Muscle of leg (tissue), 11 donors: ENCODE measurements around the gene KCNJ10. TPM values are rescaled to one million over a fixed set of nuclear protein-coding genes. Genes with fewer than 3 reads are reported as not detected.
"Not testable (repeated sequence)": the region's sequence is repeated elsewhere in the genome, so short reads cannot be mapped to it uniquely, and the experiment has no call there.

ENCODE experiments used
- DNase-seq: peaks from one replicate; pipeline ENCODE4 v3.0.0; 2013
- H3K27ac ChIP-seq: one replicate; pipeline ENCODE4 v1.5.1; 2013; ENCODE audit warnings: mild to moderate bottlenecking, low read length, control low read depth
- H3K27me3 ChIP-seq: one replicate; pipeline ENCODE4 v1.6.1; 2013; ENCODE audit warnings: low read length; ENCODE audit not compliant: control insufficient read depth, insufficient read depth
- H3K36me3 ChIP-seq: one replicate; pipeline ENCODE4 v1.6.1; 2013; ENCODE audit warnings: low read length; ENCODE audit not compliant: control insufficient read depth, insufficient read depth
- H3K4me1 ChIP-seq: one replicate; pipeline ENCODE4 v1.6.1; 2013; ENCODE audit warnings: low read length; ENCODE audit not compliant: control insufficient read depth, insufficient read depth
- H3K4me3 ChIP-seq: one replicate; pipeline ENCODE4 v1.5.1; 2013; ENCODE audit warnings: low read length, control low read depth
- H3K9me3 ChIP-seq: replicated peaks from 2 replicates; pipeline ENCODE4 v1.6.1; 2013; ENCODE audit warnings: low read depth, low read length; ENCODE audit not compliant: control insufficient read depth
- WGBS: methylation state at CpG from one replicate; pipeline ENCODE4 v1.1.5; 2013; ENCODE audit warnings: missing lambda C conversion rate; ENCODE audit not compliant: insufficient coverage; 5-methylcytosine and 5-hydroxymethylcytosine counted together
- polyA plus RNA-seq, 8 donors: library from polyadenylated mRNA; unstranded; fragments of 120-200 nt; gene quantifications; one replicate each; pipeline versions ENCODE4 v1.2.1 to v1.2.3, GENCODE V29; 2013; ENCODE audit warnings: inconsistent platforms in 1 of 8, low replicate concordance in 1 of 8; ENCODE audit not compliant: insufficient read length in 8 of 8, insufficient read depth in 1 of 8
- total RNA-seq: library from RNA; stranded (reverse); fragments of 120-200 nt; gene quantifications from one replicate; pipeline ENCODE4 v1.2.4, GENCODE V29; 2013

Gene KCNJ10
- total and polyA plus RNA-seq, 9 donors = 0.30 to 1.6 (median 0.64) TPM

GRCh38 chr1:160111462-160111861 is 41.5 kb upstream of the KCNJ10 start:
- peaks cover 75% of the 10 kb centered on the region for H3K4me1 ChIP-seq

GRCh38 chr1:160109686-160110085 is 39.7 kb upstream of the KCNJ10 start:
- WGBS = 63% methylated on average over 1 of the region's 4 CpGs
- no peak for DNase-seq
- H3K27ac ChIP-seq = peak overlapping the region; percentile 17

More at GRCh38 chr1:160111462-160111861, 41.5 kb upstream of the KCNJ10 start:
- not testable (repeated sequence) for H3K4me3 ChIP-seq, DNase-seq, H3K27me3 ChIP-seq, H3K9me3 ChIP-seq, H3K27ac ChIP-seq, H3K36me3 ChIP-seq
- WGBS = 100% methylated on average over 2 of the region's 10 CpGs

DNA sequence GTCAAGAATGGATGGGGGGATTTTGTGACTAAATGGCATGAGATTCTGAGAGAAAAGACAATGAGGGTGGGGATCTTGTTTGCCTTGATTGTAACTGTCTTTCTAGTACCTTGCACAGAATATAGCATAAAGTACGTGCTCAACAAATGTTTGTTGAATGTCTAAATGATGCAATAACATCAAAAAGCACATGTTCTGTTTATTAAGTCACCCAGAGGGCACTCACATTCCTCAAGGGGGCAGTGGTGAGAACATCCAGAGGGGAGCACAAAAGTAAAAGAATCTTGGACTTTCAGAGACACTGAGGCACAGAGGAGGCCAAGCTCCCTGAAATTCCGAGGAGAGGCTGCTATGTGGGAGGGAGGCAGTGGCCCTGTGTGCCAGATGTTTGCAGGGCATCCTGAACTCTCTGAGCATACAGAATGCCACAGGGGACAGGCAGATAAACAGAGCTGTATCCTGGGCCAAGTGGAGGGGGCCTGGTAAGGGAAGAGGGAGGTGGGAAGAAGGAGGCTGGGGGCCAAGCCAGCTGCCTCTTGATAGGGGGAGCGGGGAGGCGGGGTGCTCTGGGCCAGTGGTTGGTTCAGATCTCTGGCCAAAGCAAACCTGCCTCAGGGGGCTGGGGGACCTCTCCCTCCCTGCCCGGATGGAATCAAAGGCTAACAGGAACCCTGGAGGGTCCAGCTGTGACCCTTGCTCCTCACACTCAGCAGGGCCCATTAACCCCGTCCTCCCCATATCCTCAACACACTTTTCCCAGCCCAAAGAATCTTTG is 39.1 kb upstream of the KCNJ10 start:
- peak; percentile 72 for DNase-seq

More at GRCh38 chr1:160109686-160110085, 39.7 kb upstream of the KCNJ10 start:
- Histone ChIP-seq H3K4me3 (no peak overlapping the region), H3K4me1 (peaks cover 61% of the 10 kb centered on the region), H3K9me3 (no peaks in the 10 kb centered on the region), H3K27me3 (no peaks in the 10 kb centered on the region), H3K36me3 (no peaks in the 10 kb centered on the region)

DNA sequence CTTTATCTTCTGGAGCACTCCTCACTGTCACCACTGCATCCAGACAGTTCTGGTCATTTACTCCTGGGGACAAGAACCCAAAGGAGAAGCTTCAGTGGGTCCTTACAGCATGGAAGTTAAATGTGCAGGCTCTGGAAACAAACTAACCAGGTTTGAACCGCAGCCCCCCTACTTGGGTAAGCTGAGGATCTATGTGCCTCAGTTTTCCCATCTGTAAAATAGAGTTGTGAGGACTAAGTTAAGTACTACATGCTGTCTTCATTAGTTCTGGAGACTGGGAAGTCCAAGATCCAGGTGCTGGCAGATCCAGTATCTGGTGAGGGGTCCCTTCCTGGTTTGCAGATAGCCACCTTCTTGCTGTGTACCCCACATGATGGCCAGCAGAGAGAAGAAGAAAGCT is 37.6 kb upstream of the KCNJ10 start:
- no peaks in the 10 kb centered on the region for H3K36me3 ChIP-seq
- H3K27ac ChIP-seq = no peak overlapping the region
- H3K27me3 ChIP-seq = no peaks in the 10 kb centered on the region
- no peak for DNase-seq
- no peaks in the 10 kb centered on the region for H3K9me3 ChIP-seq
- WGBS = 100% methylated on average over 1 of the region's 1 CpG
- H3K4me3 ChIP-seq = no peak overlapping the region
- H3K4me1 ChIP-seq = peaks cover 61% of the 10 kb centered on the region

More for the DNA sequence above, 39.1 kb upstream of the KCNJ10 start:
- no peaks in the 10 kb centered on the region for H3K36me3 ChIP-seq
- no peaks in the 10 kb centered on the region for H3K27me3 ChIP-seq
- WGBS = 30% methylated on average over 4 of the region's 6 CpGs
- H3K27ac ChIP-seq = peak overlapping the region; percentile 17
- peaks cover 61% of the 10 kb centered on the region for H3K4me1 ChIP-seq
- H3K9me3 ChIP-seq = no peaks in the 10 kb centered on the region
- H3K4me3 ChIP-seq = no peak overlapping the region

- DNase-seq = no peak
- no peaks in the 10 kb centered on the region for H3K9me3 ChIP-seq
- WGBS = 100% methylated on average over 1 of the region's 5 CpGs
Measured at GRCh38 chr1:160105155-160105554, 35.2 kb upstream of the KCNJ10 start.

DNA sequence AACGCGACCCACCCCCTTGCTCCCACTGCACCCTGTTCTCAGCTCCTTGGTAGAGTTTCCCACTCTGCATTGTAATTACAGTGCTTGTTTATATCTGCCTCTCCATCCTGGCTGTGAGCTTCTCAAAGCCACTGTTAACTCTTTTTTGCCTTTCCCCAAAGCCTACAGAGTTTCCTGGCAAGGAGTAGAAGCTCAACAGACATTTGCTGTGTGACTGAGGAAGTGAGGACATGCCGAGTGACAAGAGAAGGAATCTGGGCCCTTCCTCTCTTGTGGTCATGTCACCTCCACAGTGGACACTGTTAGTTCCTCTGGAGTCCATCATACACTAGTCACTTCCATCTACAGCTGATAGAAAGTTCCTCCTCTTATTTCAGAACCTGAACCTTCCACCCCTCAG is 34.5 kb upstream of the KCNJ10 start:
- Histone ChIP-seq H3K4me3 (no peak overlapping the region), H3K9me3 (no peaks in the 10 kb centered on the region), H3K27me3 (no peaks in the 10 kb centered on the region), H3K4me1 (peaks cover 59% of the 10 kb centered on the region), H3K27ac (peak overlapping the region; percentile 62), H3K36me3 (no peaks in the 10 kb centered on the region)
- WGBS = 24% methylated on average over 3 of the region's 3 CpGs
- no peak for DNase-seq

More at GRCh38 chr1:160105155-160105554, 35.2 kb upstream of the KCNJ10 start:
- Histone ChIP-seq H3K27ac (peak overlapping the region; percentile 62), H3K4me3 (no peak overlapping the region), H3K4me1 (peaks cover 62% of the 10 kb centered on the region), H3K27me3 (no peaks in the 10 kb centered on the region), H3K36me3 (no peaks in the 10 kb centered on the region)

- Histone ChIP-seq H3K9me3 (no peaks in the 10 kb centered on the region), H3K4me3 (no peak overlapping the region), H3K27ac (peak overlapping the region; percentile 62), H3K27me3 (no peaks in the 10 kb centered on the region), H3K36me3 (no peaks in the 10 kb centered on the region), H3K4me1 (peaks cover 58% of the 10 kb centered on the region)
- WGBS = 0% methylated on average over 1 of the region's 6 CpGs
- DNase-seq = peak; percentile 74
Measured at GRCh38 chr1:160103658-160104408, 33.9 kb upstream of the KCNJ10 start.

DNA sequence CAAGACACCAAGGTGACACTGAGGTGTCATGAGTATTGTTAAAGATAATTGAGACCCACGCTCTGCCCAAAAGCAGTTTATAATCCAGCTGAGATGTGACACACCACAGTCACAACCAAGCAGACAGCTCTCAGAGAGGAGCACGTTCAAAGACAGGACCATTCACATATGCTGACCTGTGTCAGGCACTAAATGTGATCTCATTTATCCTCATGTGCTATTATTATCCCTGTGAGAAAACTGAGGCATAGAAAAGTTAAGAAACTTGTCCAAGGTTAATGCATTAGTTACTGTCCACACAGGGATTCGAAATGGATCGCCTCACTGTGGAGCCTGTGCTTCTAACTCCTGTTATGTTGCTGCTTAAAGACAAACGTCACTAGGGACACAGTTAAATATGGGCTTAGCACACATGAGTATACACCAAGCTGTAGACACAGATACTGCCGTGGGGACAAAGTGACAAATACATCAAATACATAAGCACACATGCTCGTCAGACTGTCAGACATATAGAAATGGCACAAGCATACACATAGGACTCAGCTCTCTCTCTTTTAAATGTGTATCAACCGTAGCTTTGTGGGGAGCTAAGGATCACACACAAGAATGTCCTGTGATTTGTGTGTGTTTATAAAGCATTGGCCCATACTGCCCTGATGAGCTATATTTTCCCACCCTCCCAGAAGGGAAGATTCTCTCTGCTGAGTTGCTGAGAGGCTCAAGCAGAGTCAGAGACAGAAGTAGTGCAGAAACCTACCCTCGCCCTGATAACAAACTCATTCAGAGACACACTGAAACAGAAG is 32.0 kb upstream of the KCNJ10 start:
- 26% methylated on average over 4 of the region's 9 CpGs for WGBS
- peak; percentile 65 for DNase-seq
- no peaks in the 10 kb centered on the region for H3K36me3 ChIP-seq
- no peaks in the 10 kb centered on the region for H3K9me3 ChIP-seq
- H3K4me3 ChIP-seq = no peak overlapping the region
- peak overlapping the region; percentile 76 for H3K27ac ChIP-seq
- H3K27me3 ChIP-seq = no peaks in the 10 kb centered on the region
- peaks cover 66% of the 10 kb centered on the region for H3K4me1 ChIP-seq

DNA sequence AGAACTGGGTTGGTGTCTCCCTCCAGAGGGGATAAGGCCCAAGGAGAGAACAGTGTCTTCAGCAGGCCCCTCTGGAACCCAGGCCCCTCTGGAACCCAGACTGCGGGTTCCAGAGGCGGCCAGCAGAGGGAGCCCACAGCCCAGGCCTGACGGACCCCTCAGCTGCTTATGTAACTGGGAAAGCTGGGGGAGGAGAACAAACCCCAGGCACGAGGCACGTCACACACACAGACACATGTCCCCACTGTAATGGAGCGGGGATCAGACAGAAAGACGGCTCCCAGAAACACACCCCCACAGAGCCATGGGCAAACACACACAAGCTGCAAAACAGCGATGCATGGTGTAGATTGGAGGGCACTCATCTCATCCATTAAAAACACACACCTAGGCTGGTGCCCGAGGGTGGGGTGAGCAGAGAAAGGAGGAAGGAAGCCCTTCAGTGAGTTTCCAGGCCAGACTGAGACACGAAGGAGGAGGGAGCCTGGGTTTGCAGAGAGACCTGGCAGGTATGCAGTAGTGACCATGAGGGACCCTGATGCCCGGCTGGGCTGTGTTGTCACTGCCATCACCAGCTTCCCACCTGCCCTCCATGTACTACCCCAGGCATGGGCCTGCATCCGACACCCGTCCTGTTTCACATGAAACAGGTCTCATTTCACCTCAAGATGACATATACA is 31.2 kb upstream of the KCNJ10 start:
- WGBS = no CpG with 5 or more reads among the region's 13 CpGs
- Histone ChIP-seq H3K4me1 (peaks cover 72% of the 10 kb centered on the region), H3K36me3 (no peaks in the 10 kb centered on the region), H3K4me3 (no peak overlapping the region), H3K27me3 (no peaks in the 10 kb centered on the region), H3K27ac (peak overlapping the region; percentile 76), H3K9me3 (no peaks in the 10 kb centered on the region)
- peak; percentile 92 for DNase-seq
